HG03039 (cell line): ENCODE data around the gene MLN.

Experiments
- ATAC-seq: cut with Tn5 transposase; IDR thresholded peaks from one replicate; pipeline ENCODE4 v1.9.1; 2021; ENCODE audit warnings: mild to moderate bottlenecking, moderate library complexity; ENCODE audit not compliant: unreplicated experiment

MLN gene

DNA sequence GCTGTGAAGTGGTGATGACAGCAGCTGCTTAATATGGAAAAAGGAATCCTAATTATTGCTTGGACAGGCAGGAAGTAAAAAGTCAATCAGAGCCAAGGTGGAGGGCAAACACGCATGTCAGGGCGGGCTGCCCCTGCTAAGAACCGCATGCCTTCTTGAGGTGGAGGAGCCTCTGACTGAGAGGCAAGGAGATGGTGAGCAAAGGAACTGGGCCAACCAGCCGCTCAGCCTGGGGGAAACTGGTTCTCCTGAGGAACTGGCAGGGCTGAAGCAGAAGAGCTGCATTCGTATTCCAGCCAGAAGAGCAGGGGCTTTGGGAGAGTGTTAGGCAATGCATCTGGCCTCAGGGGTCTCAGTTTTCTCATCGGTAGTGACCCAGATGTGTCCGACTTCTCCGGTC is 13.1 kb upstream of the MLN start:
- ATAC-seq: no peak

DNA sequence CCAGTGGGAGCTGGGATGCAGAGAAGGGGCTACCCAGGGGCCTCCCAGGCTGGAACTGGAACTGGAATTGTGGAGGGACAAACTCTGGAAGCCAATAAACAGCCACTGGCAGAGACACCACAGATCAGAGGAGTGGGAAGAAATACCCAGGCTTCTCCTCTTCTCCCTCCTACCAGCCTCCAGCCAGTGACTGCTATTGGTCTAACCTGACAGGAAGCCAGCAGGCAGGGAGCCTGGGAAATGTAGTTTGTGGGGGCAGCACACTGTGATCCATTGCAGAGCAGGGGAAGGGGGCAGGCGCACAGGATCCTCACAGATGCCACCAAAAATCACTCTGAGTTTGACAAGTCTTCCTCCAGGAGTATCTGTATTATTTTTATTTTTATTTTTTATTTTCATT is 12.1 kb upstream of the MLN start:
- no peak for ATAC-seq

DNA sequence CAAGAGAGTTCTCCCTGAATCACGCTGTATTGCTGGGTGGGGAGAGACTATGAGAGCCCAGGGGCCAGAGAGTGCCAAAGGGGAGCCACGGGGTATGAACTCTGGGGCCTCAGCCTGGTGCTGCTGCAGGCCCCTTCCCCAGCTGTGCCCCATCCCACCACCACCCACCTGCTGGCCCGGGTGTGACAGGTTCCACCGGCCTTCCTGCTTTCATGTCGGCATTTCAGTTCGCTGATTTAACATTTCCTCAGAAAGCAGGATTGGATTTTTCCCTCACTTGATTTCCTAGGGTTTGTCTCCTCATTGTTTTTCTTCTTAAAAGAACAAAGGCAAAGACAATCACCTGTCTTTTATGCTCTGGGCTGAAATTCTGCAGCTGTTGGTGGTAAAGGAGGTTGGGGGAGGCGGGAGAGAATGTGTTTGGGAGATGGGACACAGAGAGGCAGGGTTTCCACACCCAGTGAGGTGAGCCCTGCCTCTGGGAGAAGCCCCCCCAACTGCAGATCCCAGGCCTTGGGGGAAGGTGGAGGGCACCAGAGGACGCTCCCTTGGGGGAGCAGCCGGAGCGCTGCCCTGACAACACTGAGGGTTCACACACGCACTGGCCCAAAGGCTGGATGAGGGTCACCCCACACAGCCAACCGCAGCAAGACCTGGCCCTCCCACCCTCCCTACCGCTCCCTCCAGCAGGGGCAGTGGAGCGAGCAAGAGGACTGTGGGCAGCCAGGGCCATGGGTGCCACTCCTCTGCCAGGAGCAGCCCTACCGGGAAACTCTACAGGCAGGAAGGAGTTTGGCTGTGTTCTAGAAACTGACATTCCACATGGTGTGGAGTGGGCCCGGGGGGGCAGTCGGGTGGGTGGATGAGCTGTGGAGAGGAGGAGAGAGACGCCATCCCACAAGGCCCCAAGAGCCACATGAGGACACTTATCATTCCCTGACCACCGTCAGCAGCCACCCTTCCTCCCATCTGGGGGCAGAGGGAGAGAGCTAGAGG is 10.5 kb upstream of the MLN start:
- no peak for ATAC-seq

DNA sequence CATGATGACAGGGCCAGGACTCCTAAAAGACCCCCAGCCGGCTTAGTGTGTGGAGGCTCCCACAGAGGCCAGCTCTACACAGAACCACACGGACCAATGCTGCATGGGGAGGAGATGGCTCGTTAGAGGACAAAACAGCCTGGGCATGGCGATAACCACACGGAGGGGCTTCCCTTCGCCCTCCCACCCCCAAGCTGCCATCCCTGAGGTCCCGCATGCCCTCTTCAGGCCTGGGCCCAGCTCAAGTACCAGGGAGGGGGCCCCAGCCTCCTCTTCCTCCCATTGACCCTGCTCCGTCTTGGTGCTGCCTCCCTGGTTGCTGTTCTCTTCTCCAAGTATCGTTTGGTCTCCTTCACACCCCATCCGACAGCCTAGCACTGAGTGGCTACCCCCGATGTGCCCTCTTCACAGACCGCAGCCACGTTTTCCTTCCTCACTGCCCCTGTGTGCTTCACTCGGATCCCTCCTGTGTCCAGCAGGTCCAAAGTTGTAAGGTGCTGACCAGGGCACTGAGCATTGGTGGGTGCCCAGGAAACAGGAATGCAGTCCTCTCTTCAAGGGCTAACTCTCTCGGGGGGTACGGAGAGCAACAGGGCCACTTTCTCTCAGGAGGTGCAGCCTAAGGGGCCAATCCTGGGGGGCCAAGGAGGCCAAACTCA is 9.6 kb upstream of the MLN start:
- ATAC-seq: no peak

DNA sequence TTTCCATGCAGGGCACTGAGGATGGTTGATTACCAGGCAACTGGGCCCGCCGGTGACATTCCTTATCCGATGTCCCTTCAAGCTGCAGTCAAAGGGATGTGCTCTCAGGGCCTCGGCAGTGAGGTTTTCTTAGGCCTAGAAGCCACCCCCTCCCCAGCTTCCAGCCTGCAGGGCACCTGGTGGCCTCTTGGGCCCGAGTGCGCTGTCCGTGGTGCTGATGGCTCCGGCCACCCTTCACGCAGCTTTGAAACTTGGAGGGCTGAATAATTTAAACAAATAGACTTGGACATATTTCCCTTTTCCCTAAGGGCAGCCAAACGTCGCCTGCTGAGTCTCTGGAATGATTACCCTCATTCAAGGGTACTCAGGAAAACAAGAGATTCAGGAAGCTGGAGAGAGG is 8.9 kb upstream of the MLN start:
- ATAC-seq: no peak

DNA sequence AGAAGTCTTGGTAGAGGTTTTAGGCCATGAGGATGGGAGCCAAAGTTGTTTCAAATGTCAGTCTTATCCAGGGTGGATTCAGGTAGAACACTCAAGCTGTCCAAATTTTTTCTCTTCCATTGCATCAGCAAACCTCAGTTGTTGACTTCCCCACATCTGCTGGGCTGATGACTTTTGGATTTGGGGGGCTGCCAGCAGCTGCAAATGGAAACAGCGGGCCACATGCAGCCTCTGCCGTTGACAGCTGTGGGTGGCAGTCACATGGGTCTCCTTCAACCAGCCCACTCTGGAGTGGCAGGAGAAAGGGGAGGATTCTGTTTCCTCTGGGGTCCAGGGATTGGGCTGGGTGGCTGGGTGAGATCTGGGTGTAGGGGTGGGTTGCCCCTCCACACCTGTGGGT is 5.8 kb upstream of the MLN start:
- ATAC-seq: no peak

DNA sequence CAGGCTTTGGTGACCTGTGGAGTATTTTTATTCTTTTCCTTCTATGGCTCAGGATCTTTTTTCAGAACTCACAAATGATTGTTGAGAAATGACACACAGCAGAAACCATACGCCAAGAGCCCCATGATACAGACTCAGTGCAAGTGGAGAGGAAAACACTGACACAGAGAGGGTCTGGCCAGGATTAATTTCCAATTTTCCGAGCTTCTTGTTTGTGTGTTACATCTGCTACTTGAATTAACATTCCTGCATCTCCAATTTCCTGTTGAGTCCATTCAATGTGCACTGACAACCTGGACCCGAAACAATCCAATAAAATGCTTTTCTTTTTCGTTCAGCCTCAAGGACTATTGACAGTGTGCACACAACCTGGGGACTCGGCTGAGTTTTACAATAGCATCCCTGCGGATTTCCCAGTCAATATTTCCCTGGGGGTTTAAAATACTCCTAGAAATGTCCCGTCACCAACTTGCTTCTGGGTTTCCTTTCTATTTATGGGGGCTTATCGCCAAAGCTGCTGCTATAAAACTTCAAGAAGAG is 4.9 kb upstream of the MLN start:
- ATAC-seq: no peak

DNA sequence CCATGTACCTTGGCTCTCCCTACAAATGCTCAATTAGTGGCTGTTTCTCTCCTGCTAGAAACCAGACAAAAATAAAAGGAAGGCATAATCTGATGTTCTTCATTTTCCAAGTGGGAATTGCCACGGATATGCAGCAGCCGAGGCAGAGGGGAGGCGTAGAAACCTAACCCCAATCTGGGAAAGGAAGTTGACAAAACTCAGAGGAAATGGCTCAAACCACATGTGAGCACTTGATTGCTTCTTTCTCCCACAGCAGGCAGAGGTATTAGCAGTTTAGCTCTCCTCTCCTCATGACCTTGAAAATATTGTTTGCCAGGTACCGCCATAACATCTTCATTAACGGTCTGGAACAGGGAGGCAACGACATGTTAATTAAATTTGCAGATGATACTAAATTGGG is 3.8 kb upstream of the MLN start:
- no peak for ATAC-seq

DNA sequence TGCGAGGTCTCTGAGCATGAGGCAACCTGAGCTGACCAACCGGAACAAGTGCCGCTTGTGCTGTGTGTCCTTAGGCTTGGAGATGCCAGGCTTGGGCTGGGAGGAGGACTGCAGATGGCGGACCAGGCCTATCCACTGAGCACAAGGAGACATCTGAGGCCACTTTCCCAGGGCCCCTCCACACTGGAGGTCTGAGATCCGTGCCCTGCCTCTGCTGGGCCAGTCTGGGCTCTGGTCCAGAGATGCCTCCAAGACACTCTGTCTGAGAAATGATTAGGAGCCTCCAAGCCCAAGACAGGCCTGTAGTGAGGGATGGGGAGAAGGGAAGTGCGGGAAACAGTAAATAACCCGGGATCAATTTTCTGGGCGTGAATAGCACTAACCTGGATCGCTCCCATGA is 3.0 kb upstream of the MLN start:
- no peak for ATAC-seq

DNA sequence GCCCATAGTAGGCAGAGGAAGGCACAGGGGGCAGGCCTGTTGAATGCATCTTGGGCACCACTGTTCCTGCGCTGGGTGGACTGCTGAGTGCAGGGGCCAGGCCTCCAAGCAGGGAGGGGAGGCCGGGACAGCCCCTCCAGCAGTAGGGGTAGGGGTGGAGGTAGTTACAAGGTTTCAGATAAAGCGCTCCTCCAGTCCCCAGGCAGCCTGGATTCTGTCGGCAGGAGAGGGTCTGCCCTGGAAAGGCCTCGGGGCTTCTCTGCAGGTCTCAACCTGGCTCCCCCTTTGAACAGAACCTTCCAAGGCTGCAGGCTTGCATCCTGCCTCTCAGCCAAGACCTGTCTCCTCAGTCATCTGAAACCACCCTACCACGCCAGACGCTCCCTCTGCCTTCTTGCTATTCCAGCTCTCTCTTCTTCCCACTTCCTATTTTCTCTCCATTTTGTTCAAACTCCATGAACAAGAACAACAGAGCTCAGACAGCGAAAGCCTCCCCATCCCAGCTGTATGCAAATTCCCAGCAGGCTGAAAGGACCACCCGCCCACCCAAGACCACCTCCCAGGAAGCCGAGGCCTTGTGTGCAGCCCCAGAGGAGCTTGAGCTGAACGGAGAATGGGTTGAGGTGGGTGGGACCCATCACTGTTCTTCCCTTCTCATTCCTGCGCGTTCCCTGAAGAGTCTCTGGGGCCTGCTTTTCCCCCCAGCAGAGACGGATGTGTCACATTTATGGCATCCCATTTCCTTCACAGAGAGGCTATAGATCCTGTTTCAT is 1.4 kb downstream of the MLN start:
- ATAC-seq: no peak

DNA sequence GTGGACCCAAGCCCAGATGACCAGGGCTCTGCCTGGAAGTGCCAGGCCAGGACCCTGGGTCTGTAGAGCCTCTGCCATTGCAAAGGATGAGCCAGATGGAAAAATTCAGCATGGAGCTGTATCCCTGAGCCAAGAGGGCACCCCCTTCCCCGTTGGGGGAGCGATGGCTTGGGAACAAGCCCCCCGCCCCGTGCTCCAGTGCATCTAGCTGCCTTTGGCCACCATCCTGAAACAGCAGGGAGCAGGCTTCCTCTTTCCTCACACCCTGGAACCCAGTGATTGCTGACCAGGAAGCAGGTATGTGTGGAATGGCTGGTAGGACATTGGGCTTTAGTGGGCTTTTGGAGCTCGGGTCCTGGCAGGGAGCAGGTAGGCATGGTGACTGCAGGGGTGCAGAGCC is 2.2 kb downstream of the MLN start:
- no peak for ATAC-seq

DNA sequence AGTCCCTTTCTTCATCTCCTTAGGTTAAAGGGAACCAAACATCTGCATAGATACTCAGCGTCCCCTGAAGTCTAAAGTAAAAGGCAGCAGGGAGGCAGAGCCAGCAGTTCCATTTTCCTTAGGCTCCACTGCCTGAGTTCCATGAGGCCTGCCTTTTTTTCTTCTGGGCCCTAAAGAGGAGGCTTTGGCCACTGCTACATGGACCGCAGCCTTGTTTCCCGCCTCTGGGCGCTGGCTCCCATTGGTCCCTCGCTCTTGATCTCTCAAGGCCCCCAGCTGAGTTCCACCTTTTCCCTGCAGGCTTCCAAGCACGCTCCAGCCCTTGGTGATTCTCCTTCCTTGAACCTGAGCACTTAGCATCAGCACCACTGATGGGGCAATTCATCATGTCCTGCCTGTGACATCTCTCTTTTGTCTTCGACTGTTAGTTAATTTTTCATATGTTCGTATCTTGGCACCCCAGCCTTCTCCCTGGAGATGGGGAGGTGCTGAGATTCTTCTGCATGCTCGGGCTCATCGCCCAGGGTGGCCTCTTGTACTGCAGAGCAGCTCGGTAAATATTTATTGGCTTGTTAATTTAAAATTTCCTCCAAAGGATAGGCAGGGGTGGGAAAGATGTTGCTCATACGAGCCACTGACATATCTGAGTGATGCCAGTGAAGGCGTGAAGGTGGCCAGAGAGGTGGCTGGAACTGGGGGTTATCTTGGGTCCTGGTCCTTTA is 3.4 kb downstream of the MLN start:
- no peak for ATAC-seq

DNA sequence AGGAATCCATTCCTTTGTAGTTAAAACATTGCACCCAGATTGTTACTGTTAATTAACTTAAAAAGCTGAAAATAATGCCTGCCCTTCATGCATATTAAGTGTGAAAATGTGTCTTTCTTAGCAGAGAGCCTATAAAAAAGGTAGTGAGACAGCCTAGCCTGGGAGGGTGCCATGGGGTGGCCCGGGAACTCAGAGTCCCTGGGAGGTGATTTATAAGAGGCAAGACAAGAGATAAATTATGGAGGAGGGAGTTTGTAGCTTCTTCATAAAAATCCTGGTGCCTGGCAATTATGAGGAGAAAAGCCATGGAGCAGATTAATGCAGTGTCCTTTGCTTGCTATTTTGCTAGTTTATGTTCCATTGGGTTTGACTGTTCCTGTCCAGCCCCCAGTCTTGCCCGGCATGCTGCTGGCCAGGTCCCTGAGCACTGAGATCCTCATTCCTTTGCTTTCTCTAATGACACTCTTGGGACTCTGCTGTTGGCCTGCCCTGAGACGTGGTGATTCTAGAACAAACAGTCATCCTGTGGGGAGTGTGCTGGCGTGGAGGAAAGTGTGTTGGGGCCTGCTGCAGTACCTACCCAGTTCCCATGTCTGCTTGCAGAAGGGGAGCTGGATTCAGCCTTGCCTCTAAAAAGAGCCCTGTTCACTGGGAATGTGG is 4.2 kb downstream of the MLN start:
- no peak for ATAC-seq

DNA sequence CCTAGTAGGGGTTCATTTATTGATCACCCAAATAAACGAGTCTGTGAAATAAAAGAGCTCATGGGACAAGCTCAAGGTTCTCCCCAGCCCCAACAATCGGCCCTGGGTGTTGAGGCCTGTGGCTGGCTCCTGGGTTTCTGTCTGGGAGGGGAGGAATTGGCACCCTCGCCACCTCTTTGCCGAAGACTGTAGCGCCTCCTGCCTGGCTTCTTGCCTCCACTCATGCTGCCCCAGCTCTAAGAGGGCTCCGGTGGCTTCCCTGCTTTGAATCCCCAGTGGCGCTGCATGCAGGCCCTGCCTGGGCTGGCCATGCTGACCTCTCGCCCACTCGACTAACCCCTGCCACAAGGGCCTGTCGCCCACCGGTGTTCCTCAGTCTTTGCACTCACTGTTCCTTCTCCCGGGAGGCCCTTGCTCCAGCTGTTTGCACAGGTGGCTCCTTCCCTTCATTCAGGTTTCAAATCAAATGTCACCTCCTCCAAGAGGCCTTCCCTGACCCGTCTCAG is 5.4 kb downstream of the MLN start:
- no peak for ATAC-seq

DNA sequence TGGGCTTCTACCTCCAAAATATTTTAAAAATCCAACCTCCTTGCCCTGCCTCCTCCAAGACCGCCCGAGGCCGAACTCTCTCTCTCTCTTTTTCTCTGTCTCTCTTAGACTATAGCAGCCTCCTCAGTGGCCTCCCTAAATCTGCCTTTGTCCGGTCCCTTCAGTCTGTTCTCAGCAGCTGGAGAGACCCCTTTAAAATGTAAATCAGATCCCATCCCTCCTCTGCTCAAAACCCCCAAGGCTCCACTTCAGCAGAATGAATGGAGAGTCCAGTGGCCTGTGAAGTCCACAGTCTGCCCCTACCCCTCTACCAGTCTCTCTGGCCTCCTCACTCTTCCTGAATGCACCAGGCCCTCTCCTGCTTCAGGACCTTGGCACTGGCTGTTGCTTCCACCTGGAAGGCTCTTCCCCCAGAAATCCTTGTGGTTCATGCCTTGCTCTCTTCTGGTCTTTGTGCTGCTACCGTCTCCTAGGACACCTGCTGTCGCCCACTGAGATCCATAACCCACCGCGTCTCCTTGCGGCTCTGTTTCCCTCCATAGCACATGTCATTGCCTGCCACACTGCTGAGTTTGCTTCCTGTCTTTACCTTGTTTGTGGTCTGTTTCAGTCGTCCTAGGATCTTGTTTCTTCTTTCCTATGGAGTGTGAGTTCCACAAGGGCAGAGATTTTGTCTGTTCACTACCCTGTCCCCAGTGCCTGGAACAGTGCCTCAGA is 6.0 kb downstream of the MLN start:
- no peak for ATAC-seq

DNA sequence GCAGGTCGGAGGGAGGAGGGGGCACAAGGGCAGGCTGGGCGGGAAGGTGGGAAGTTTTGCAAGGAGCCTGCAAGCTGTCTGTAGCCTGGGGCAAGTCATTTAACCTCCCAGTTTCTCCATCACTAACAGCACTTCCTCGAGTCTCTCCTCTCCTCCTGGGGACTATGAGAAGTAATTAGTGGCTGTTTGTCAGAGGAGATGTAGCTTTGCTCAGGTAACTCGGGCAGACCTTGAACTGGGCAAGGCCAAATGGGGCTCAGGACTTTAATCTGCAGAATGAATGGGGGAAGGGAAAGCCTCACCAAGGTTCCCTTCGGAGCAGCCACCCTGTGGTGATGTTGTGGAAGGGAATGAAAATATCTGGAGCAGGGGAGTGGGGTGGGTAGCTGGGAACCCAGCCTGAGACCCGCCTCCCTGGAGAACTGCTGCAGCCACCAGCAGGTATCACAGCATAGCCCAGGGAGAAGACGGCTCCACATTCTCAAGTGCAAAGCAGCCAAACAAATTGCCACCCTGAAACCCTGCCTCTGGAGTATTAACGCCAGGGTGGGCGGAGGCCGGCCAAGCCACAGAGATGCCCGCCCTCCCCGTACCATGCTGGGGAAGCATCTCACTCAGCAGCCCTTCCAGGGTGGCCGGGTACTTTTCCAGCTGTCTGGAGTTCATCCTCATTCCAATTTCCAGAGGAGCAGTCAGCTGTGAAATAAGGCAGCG is 8.7 kb downstream of the MLN start:
- no peak for ATAC-seq

DNA sequence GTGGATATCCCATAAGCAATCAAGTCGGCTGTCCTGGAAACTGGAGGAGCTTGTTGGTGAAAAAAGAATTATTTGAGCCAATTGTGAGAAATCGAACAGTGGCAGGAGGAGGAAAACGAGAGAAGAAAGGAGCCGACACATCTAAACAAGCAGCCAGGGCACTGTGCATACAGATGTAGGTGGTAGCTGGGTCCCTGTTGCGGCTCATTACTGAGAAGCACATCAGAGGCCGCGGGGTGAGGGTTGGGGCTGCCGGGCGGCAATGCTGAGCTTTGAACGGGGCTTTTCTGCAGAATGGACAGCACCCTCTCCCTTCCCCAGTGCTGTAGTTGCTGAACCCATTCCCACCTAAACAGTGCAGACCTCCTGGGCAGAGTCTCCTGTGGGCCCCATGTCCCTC is 10.8 kb downstream of the MLN start:
- no peak for ATAC-seq

DNA sequence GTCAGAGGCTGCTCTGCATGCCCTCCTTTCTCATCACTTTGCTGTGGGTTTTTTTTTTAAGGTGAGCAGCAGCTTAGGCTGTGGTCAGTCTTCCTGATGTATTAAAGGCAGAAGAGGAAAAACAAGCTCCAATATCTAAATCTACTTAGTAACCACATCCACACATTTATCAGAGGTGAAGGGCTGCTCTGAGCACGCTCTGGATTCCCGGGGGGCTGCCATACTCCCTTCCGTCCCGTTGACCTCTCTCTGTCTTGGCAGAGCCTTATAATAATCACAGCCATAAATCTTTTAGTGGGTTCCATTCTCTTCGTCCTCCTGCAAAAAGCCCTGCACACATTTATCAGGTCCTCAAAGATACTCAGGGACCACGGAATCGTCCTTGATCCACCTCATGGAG is 12.2 kb downstream of the MLN start:
- ATAC-seq: no peak

DNA sequence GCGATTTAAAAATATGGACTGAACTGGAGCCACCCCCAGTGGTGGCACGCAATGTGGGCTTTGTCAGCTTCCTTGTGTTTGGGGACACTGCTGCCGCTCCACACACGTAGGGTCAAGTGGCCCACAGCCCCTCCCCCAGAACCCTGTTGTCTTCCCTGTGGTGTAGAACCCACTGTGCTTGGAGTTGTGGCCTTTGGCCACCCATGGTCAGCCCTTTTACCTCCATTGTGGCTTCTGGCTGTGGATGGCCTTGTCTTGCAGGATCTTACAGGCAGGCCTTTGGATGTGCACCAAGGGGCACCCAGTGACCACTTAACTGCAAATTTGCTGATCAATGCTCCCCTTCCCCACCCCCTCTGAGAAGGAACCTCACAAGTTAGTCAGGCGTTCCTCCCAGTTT is 12.9 kb downstream of the MLN start:
- no peak for ATAC-seq
